ENCODE results near the gene VIPR1.

- TF ChIP-seq CTCF (IDR thresholded peaks at IDR 0.05) (no peak), SIN3A (IDR thresholded peaks at IDR 0.05; ENCODE audit: borderline replicate concordance, insufficient read depth, low read depth, low read length) (no peak), POLR2AphosphoS5 (IDR thresholded peaks at IDR 0.05; ENCODE audit: low read depth, low read length) (no peak), TCF7L2 (IDR thresholded peaks at IDR 0.05; ENCODE audit: low read depth, low read length) (no peak)
Measured at GRCh38 chr3:42552830-42553229, 50.4 kb downstream of the VIPR1 start.

Data from Panc1 (cell line).